Smooth muscle cell (in vitro differentiated cells): ENCODE data around the gene PBX3. TPM values are rescaled to one million over a fixed set of nuclear protein-coding genes. Genes with fewer than 3 reads are reported as not detected.
A peak's percentile ranks its signal among the peaks of the same experiment; 100 is the strongest.

Experiments used
- DNase-seq: peaks from one replicate; lab custom pipeline; 2025; ENCODE audit not compliant: unreplicated experiment; lab: John Stamatoyannopoulos, UW
- H2AFZ ChIP-seq: fragments of 200-600 bp; sonication (generic); 2 replicates; pipeline ENCODE4 v1.6.0; 2016; ENCODE audit warnings: antibody characterized with exemption, low read depth, mild to moderate bottlenecking
- H3F3A ChIP-seq: fragments of 200-600 bp; sonication (generic); 2 replicates; pipeline ENCODE4 v1.6.0; 2017; ENCODE audit warnings: antibody characterized with exemption, low read depth
- H3K27ac ChIP-seq: fragments of 200-600 bp; sonication (generic); 2 replicates; pipeline ENCODE4 v1.5.1; 2016; ENCODE audit warnings: low read depth, mild to moderate bottlenecking
- H3K27me3 ChIP-seq: fragments of 200-600 bp; sonication (generic); 2 replicates; pipeline ENCODE4 v1.6.1; 2016; ENCODE audit warnings: low read depth, mild to moderate bottlenecking
- H3K36me3 ChIP-seq: fragments of 200-600 bp; sonication (generic); 2 replicates; pipeline ENCODE4 v1.5.1; 2016; ENCODE audit warnings: low read depth
- H3K4me1 ChIP-seq: fragments of 200-600 bp; sonication (generic); 2 replicates; pipeline ENCODE4 v1.5.1; 2016; ENCODE audit warnings: low read depth
- H3K4me2 ChIP-seq: fragments of 200-600 bp; sonication (generic); 2 replicates; pipeline ENCODE4 v1.6.0; 2016; ENCODE audit warnings: mild to moderate bottlenecking
- H3K4me3 ChIP-seq: fragments of 200-600 bp; sonication (generic); 2 replicates; pipeline ENCODE4 v1.5.1; 2016; ENCODE audit warnings: mild to moderate bottlenecking
- H3K79me2 ChIP-seq: fragments of 200-600 bp; sonication (generic); 2 replicates; pipeline ENCODE4 v1.6.0; 2016; ENCODE audit warnings: low read depth, mild to moderate bottlenecking
- H3K9ac ChIP-seq: fragments of 200-600 bp; sonication (generic); 2 replicates; pipeline ENCODE4 v1.6.0; 2016; ENCODE audit warnings: low read depth
- H3K9me3 ChIP-seq: fragments of 200-600 bp; sonication (generic); replicated peaks from 2 replicates; pipeline ENCODE4 v1.5.1; 2016; ENCODE audit warnings: low read depth
- H4K20me1 ChIP-seq: fragments of 200-600 bp; sonication (generic); 2 replicates; pipeline ENCODE4 v1.6.0; 2016; ENCODE audit warnings: low read depth
- WGBS: methylation state at CpG from one replicate; pipeline ENCODE4 v1.1.7; 2016; ENCODE audit warnings: low lambda C conversion rate; 5-methylcytosine and 5-hydroxymethylcytosine counted together
- polyA plus RNA-seq: library from polyadenylated mRNA; unstranded; fragments of >200 nt; fragmentation: Nextera tagmentation; extraction: Ambion mirVana; gene quantifications from 2 replicates; pipeline ENCODE4 v1.2.1, GENCODE V29; 2016
- total RNA-seq: library from RNA; depleted of rRNA; stranded (reverse); fragments of >200 nt; gene quantifications from 2 replicates; pipeline ENCODE4 v1.2.3, GENCODE V29; 2014
- TF ChIP-seq, protein P1 (sequence below): fragments of 200-600 bp; sonication (generic); IDR thresholded peaks from 2 replicates; pipeline ENCODE4 v1.5.1; 2017; ENCODE audit warnings: borderline replicate concordance, mild to moderate bottlenecking, antibody characterized with exemption; ENCODE audit not compliant: insufficient read depth, poor library complexity, severe bottlenecking

The PBX3 gene
- total and polyA plus RNA-seq, 2 experiments from 2014 or later, result 15.3 to 34.6 TPM

- 55% methylated on average over 2 of the region's 2 CpGs for WGBS
- no peak for DNase-seq
- H3F3A ChIP-seq, result peaks cover 4% of the 10 kb centered on the region
- peaks cover 8% of the 10 kb centered on the region for H3K79me2 ChIP-seq
- no peak overlapping the region for H3K4me2 ChIP-seq
- H3K9me3 ChIP-seq, result no peaks in the 10 kb centered on the region
- no peak overlapping the region for H3K9ac ChIP-seq
- TF ChIP-seq, protein P1, sequence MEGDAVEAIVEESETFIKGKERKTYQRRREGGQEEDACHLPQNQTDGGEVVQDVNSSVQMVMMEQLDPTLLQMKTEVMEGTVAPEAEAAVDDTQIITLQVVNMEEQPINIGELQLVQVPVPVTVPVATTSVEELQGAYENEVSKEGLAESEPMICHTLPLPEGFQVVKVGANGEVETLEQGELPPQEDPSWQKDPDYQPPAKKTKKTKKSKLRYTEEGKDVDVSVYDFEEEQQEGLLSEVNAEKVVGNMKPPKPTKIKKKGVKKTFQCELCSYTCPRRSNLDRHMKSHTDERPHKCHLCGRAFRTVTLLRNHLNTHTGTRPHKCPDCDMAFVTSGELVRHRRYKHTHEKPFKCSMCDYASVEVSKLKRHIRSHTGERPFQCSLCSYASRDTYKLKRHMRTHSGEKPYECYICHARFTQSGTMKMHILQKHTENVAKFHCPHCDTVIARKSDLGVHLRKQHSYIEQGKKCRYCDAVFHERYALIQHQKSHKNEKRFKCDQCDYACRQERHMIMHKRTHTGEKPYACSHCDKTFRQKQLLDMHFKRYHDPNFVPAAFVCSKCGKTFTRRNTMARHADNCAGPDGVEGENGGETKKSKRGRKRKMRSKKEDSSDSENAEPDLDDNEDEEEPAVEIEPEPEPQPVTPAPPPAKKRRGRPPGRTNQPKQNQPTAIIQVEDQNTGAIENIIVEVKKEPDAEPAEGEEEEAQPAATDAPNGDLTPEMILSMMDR, result no peak
- H4K20me1 ChIP-seq, result peaks cover 91% of the 10 kb centered on the region
- no peak overlapping the region for H2AFZ ChIP-seq
- H3K36me3 ChIP-seq, result no peaks in the 10 kb centered on the region
- H3K4me1 ChIP-seq, result peaks cover 35% of the 10 kb centered on the region
- no peak overlapping the region for H3K4me3 ChIP-seq
- peaks cover 39% of the 10 kb centered on the region for H3K27me3 ChIP-seq
- no peak overlapping the region for H3K27ac ChIP-seq
Measured at GRCh38 chr9:125887172-125887571, 140.0 kb downstream of the PBX3 start.

GRCh38 chr9:125888211-125888610, 141.0 kb downstream of the PBX3 start:
- H3K27me3 ChIP-seq, result peaks cover 43% of the 10 kb centered on the region
- H3K9ac ChIP-seq, result no peak overlapping the region
- H3K79me2 ChIP-seq, result peaks cover 6% of the 10 kb centered on the region
- H3K4me2 ChIP-seq, result no peak overlapping the region
- TF ChIP-seq, protein P1, result no peak
- DNase-seq, result no peak
- peaks cover 90% of the 10 kb centered on the region for H4K20me1 ChIP-seq
- H3K4me3 ChIP-seq, result no peak overlapping the region
- no peak overlapping the region for H3K27ac ChIP-seq
- no peak overlapping the region for H2AFZ ChIP-seq
- WGBS, result 78% methylated on average over 7 of the region's 7 CpGs
- no peaks in the 10 kb centered on the region for H3K36me3 ChIP-seq
- peaks cover 35% of the 10 kb centered on the region for H3K4me1 ChIP-seq
- H3K9me3 ChIP-seq, result no peaks in the 10 kb centered on the region
- H3F3A ChIP-seq, result peaks cover 4% of the 10 kb centered on the region

GRCh38 chr9:125889112-125889475, 141.9 kb downstream of the PBX3 start:
- Histone ChIP-seq H3K79me2 (peaks cover 12% of the 10 kb centered on the region), H2AFZ (peak overlapping the region; percentile 59), H3K4me1 (peaks cover 35% of the 10 kb centered on the region), H4K20me1 (peaks cover 90% of the 10 kb centered on the region), H3K4me2 (peak overlapping the region; percentile 86), H3K9me3 (no peaks in the 10 kb centered on the region), H3K9ac (no peak overlapping the region), H3K27me3 (peaks cover 41% of the 10 kb centered on the region), H3K36me3 (no peaks in the 10 kb centered on the region), H3K27ac (no peak overlapping the region), H3K4me3 (peak overlapping the region; percentile 72), H3F3A (peaks cover 4% of the 10 kb centered on the region)
- DNase-seq, result no peak
- WGBS, result 8% methylated on average over 21 of the region's 21 CpGs
- TF ChIP-seq, protein P1, result no peak
